ENCODE results near the gene SEPTIN5.

Gene SEPTIN5

DNA sequence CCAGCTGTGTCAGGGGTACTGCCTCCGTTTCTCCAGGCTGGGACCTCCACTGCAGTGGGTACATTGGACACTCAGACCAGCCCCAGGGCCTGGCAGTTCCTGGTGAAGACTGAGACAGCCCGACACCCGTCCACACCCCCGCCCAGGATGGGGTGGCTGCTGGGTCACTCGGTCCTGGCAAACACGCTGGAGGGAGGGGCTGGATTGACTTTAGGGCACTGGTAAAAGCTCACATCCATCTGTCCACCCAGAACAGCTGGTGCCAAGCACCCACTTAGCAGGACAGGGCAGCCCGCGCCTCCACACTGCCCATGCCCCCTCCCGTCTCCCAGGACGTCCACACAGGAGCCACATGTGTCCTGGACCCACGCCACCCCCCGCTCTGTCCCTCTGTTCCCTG lies 35.6 kb downstream of the SEPTIN5 start:
- DNase-seq (ENCODE audit: low spot score) = no peak

DNA sequence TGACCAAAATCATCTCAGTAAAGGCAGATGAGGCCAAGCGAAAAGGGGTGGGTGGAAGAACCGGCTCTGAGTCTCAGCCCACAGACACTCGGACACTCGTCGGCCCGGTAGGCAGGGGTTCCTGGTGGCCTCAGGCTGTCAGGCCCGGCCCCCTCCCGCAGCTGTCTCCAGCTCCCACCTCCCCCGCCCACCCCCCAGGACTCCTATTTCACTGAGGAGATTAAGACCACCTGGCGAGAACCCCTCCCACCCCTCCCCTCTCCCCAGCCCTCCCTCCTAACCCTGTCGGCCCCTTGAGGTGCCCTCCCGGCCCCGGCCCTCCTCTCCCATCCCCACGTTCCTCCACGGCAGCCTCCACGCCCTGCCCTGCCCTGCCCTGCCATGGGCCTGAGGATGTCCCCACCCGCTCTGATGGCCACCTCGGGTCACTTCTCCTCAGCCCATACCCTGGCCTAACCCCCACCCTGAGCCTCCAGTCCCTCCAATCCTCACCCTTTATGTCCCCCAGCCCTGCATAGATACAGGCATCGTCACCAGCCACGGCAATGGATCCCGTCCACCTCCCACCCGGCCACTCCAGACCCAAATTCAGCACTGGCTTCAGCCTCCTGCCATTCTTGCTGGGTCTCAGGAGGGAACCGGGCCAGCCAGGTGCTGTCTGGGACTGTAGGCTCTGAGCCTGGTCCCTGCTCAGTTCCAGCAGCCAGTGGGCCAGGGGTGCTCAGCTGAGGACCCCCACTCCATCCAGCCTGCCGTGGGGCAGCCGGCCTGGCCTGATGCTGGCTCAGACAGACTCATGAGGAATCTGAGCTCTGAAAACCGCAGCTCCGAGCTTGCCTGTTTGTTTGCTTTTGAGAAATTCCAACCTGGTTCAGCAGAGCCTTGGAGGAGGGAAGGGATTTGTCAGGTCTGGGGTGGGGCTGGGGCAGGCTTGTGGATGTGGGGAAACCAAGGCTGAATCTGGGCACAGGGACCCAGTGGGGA lies 36.5 kb downstream of the SEPTIN5 start:
- DNase-seq (ENCODE audit: low spot score) = no peak

DNA sequence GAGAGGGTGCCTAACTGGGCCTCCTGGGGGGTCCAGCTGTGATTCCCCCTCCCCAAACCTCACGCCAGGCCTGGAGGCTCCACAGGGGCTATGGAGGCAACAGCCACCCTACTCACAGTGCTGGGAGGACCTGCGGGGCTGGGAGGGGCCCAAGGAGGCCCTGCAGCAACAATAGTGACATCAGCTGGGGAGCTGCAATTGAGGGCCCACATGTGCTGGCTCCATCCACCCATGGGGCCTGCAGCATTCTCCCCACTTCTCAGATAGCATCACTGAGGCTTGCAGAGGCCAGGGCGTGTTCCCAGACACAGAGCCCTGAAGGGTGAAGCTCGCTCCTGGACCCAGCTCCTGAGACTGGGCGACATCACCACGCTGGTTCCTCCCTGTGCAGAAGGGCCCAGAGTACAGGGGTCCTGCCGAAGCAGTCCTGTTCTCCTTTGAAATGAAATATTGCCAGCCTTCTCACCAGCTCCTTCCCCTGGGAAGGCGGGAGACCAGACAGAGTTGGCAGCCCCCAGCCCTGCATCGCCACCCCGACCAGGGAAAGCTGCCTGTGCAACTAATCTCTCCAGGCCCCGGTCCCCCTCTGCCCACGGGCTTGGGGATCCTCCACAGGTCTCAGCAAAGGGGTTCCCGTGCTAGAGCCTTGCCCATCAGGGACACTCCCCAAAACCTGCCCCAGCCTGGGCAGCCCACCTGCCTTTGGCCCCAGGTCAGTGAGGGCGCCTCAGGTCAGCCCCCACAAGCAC lies 37.4 kb downstream of the SEPTIN5 start:
- no peak for DNase-seq (ENCODE audit: low spot score)

- no peak for DNase-seq (ENCODE audit: low spot score)
These were observed 39.0 kb downstream of the SEPTIN5 start for GRCh38 chr22:19753090-19753842.

GRCh38 chr22:19753996-19754700 lies 39.8 kb downstream of the SEPTIN5 start:
- DNase-seq (ENCODE audit: low spot score) = no peak

DNA sequence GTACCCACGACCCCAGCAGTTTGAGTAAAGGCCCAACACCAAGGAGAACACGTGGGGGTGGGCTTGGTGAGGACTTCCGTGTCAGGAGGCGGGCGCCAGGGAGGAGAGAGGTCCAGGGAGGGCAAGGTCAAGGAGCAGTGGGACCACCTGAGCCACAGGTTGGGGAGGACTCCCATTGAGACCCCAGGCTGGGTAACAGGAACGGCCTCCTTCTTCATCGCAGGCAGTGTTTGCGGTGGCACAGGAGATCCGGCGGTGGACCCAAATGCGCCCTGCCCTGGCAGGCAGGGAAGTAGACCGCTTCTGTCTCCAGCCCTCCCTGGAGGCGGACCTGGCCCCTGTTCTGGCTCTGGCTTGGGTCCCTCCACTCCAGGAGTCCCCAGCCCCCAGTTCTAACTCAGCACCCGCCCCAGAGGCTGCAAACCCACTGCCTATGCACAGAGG lies 40.4 kb downstream of the SEPTIN5 start:
- DNase-seq (ENCODE audit: low spot score) = no peak

- no peak for DNase-seq (ENCODE audit: low spot score)
These were observed 40.9 kb downstream of the SEPTIN5 start for GRCh38 chr22:19755145-19755710.

GRCh38 chr22:19755722-19756287 lies 41.5 kb downstream of the SEPTIN5 start:
- DNase-seq (ENCODE audit: low spot score) = no peak

DNA sequence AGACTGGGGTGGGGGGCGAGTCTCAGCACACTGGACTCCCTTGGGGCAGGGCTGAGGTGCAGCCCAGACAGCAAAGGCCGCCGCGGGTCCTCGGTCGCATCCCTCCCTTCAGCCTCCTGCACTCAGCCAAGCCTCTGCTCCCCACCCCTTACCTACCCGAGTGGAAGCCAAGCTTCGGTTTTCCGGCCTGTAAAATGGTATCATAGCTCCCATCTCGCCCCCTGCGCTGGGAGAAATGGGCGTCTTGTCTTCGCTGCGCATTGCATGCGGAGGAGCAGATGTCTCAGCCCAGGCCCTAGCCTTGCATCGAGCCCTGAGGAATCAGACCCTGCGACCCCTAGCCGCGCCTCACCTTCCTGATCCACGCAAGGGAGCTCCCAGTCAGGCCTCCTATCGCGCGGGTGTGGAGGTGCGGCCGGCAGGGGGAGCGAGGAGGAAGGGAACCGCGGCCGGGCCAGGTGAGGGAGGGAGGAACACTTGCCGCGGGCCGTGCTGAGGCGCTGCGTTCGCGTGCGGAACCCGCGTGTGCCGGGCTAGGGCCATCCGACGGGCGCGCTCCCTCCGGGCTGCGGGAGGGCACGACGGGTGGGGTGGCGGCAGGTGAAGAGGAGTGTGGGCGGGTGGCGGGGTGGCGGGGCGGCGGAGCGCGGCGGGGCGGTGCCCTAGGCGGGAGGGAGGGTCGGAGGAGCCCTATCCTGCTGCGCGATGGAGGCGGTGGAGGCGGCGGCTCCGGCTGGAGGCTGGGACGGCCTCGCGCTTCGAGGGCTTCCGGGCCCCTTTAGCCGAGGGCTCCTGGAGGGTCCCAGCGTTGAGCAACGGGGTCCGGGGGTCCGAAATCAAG lies 42.2 kb downstream of the SEPTIN5 start:
- peak; percentile 30 for DNase-seq (ENCODE audit: low spot score)

DNA sequence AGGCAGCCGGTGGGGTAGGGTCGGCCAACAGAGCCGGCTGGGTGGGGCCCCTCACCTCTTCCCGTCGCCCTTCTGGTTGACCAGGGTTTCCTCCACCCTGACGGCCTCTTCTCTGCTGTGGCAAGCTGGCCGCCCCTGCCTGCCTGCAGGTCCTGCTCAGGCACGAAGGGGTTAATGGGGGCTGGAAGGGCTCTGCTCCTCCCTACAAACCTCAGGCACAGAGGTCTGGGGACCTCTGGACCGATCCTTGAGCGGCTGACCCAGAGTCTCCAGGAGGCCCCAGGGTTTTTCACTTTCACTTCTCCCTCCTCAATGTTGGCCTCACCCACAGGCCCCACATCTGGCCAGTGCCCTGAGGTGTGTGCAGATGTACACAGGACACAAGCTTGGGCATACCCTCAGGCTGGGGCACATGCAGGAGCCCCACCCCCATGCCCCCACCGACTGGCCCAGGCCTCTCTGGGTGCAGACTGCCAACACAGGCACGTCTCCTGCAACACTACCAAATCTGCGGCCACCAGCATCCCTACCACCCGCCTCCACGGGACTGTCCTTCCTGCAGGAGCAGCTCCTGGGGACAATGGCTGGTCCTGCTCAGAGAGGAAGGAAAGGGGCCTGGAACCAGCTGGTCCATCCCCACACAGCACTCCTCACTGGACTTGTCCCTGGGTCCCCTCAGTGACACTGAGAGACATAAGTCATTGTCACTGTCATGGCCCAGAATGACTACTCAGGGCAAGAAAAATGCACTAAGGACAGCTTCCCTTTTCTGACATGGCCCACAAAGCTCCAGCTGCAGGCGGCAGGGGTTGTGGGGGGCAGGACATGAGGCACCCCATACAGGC lies 43.1 kb downstream of the SEPTIN5 start:
- DNase-seq (ENCODE audit: low spot score) = no peak

DNA sequence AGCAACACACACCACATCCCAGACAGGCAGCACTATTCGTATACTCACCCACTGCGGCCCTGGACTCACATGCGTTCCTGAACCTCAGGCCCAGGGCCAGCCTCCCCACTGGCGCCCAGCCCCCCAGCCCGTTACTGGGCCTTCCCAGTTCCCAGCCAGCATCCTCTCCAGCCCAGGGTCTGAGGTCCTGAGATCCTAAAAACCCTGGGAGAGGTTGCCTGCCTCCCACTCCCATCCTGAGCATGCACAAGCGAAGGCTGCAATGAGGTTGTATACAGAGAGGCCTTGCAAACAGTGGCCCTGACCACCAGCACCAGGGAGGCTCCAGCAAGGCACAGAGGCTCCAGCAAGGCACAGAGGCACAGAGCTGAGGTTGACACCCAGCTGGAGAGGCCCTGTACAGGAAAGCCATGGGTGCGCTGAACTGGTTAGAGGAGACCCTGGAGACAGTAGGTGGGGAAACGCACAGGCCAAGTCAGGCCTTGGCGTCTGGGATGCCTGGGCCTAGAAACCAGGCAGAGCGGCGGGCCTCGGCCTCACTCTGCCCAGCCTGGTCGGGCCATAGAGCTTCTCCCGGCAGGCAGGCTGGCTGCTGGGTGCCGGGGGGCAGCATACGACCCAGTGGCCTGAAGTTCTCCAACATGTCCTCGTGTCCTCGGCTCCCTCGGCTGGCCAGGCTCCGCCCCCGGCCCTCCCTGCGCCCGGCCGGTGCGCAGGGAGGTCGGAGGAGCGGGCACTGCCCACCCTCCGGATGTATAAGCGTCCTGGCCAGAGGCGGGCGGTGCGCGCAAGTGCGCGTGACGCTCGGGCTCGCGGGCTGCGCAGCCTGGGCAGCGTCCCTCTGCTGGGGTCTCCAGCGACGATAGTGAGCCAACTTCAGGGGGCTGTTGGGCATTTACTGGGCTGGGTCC lies 43.9 kb downstream of the SEPTIN5 start:
- DNase-seq (ENCODE audit: low spot score) = no peak

- DNase-seq (ENCODE audit: low spot score) = no peak
These were observed 44.7 kb downstream of the SEPTIN5 start for GRCh38 chr22:19758896-19759426.

- DNase-seq (ENCODE audit: low spot score) = no peak
These were observed 45.2 kb downstream of the SEPTIN5 start for GRCh38 chr22:19759427-19760057.

DNA sequence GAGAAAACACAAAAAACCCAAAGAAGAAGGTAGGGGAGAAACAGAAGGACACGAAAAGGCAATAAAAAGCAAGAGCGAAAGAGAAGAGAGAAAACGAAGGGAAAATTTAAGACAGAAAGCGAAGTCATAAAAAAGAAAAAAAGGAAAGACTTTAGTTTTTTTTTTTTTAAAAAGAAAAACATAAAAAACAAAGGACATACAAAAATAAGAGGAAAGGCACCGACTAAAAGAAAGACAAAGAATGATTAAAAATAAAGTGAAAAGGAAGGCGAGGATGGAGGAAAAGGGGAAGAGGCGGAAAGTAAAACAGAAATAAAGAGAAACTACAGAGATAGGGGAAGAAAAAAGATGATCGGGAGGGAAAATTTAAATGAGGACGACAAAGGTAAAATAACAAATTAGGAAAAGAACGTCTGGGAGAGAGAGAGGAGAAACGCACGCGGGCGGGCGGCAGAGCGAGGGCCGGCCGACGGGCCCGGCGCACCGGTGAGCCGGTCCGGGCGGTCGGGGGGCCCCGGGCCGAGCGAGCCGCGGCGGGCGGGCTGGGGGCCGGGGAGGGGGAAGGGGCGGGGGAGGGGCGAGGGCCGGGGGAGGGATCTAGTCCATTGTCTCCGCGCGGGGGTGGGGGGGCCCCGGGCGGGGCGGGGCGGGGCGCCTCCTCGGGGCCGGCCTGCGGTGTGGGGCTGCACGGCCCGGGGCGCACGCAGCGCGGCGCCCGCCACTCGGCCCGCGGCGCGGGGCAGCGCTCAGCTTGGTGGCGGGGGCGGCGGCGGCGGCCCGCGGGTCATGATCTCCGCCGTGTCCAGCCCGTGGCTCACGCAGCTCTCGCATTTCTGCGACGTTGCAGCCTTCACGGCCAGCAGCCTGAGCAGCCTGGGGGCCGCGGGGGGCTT lies 46.0 kb downstream of the SEPTIN5 start, which contains the start of gene TBX1:
TSS of gene TBX1 (plus strand) at position 721 of the 893 bp plus-strand sequence. CDS start at position 787, 66 bp downstream.
- DNase-seq (ENCODE audit: low spot score) = no peak

DNA sequence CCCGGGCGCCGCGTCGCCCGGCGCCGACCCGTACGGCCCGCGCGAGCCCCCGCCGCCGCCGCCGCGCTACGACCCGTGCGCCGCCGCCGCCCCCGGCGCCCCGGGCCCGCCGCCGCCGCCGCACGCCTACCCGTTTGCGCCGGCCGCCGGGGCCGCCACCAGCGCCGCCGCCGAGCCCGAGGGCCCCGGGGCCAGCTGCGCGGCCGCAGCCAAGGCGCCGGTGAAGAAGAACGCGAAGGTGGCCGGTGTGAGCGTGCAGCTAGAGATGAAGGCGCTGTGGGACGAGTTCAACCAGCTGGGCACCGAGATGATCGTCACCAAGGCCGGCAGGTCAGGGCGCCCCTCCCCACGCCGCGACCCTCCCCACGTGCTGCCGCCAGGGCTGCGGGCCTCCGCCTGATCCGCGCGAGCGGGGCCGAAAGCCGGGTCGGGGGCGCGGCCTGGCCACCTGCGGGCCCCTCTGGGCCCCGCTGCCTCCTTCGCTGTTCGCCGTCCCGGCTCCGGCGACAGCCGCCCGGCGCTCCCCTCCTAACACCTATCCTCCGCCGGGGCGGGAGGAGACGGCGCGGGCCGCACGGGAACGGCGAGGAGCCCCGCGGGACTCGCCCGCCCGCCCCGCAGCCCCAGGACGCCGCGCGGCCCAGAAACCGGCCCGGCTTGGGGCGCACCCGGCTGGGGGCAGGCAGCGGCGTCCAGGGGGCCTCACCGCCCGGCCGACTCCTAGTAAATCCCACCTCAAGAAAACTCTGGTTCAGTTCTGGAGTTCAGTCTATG lies 46.8 kb downstream of the SEPTIN5 start:
- no peak for DNase-seq (ENCODE audit: low spot score)
